HG02678 (cell line): ENCODE measurements around the gene AGFG2.
A peak's percentile ranks its signal among the peaks of the same experiment; 100 is the strongest.
"Not testable (repeated sequence)": the region's sequence is repeated elsewhere in the genome, so short reads cannot be mapped to it uniquely, and the experiment has no call there.

ENCODE experiments used
- ATAC-seq: cut with Tn5 transposase; IDR thresholded peaks from one replicate; pipeline ENCODE4 v1.9.1; 2021; ENCODE audit warnings: mild to moderate bottlenecking, moderate library complexity; ENCODE audit not compliant: unreplicated experiment

The AGFG2 gene

GRCh38 chr7:100538654-100539435 lies at the start of gene AGFG2:
Gene AGFG2 (plus strand): TSS chr7:100539203. CDS start chr7:100539347, 144 bp downstream.
- ATAC-seq, result peak; percentile 96

- no peak for ATAC-seq
Measured at GRCh38 chr7:100489824-100490223, 49.2 kb upstream of the AGFG2 start.

- ATAC-seq, result no peak
Measured at GRCh38 chr7:100490483-100491191, 48.4 kb upstream of the AGFG2 start.

GRCh38 chr7:100491192-100491578 lies 47.8 kb upstream of the AGFG2 start:
- ATAC-seq, result no peak

- ATAC-seq, result no peak
Measured at GRCh38 chr7:100492738-100493475, 46.1 kb upstream of the AGFG2 start.

GRCh38 chr7:100493476-100494264 lies 45.3 kb upstream of the AGFG2 start:
- no peak for ATAC-seq

- ATAC-seq, result no peak
Measured at GRCh38 chr7:100496509-100496908, 42.5 kb upstream of the AGFG2 start.

- not testable (repeated sequence) for ATAC-seq
Measured at GRCh38 chr7:100500743-100501142, 38.3 kb upstream of the AGFG2 start.

- not testable (repeated sequence) for ATAC-seq
Measured at GRCh38 chr7:100504031-100504430, 35.0 kb upstream of the AGFG2 start.

- no peak for ATAC-seq
Measured at GRCh38 chr7:100504887-100505611, 34.0 kb upstream of the AGFG2 start.

GRCh38 chr7:100506356-100506923 lies 32.6 kb upstream of the AGFG2 start:
- no peak for ATAC-seq

GRCh38 chr7:100509231-100509630 lies 29.8 kb upstream of the AGFG2 start:
- ATAC-seq, result no peak

- ATAC-seq, result no peak
Measured at GRCh38 chr7:100510437-100511239, 28.4 kb upstream of the AGFG2 start.

GRCh38 chr7:100513212-100513810 lies 25.7 kb upstream of the AGFG2 start:
- no peak for ATAC-seq

GRCh38 chr7:100515072-100515532 lies 23.9 kb upstream of the AGFG2 start:
- ATAC-seq, result no peak

- no peak for ATAC-seq
Measured at GRCh38 chr7:100516135-100516812, 22.7 kb upstream of the AGFG2 start.

- no peak for ATAC-seq
Measured at GRCh38 chr7:100517305-100517704, 21.7 kb upstream of the AGFG2 start.

GRCh38 chr7:100519580-100519979 lies 19.4 kb upstream of the AGFG2 start:
- ATAC-seq, result no peak
